Fibroblast of villous mesenchyme (primary cell): Measurements from ENCODE around the gene COL8A2. TPM values are rescaled to one million over a fixed set of nuclear protein-coding genes. Genes with fewer than 3 reads are reported as not detected.

Experiments used
- DNase-seq: peaks from one replicate; pipeline ENCODE4 v3.0.0-alpha.2; 2010; ENCODE audit warnings: low read depth
- H3K4me3 ChIP-seq: 2 replicates; pipeline ENCODE4 v1.5.1; 2011; ENCODE audit warnings: low read depth, mild to moderate bottlenecking, low read length
- total RNA-seq: library from RNA; depleted of rRNA; stranded (reverse); fragments of >200 nt; gene quantifications from 2 replicates; pipeline ENCODE4 v1.2.3, GENCODE V29; 2012
- TF ChIP-seq, protein P1 (sequence below): IDR thresholded peaks from 2 replicates; pipeline ENCODE4 v1.5.1; 2012; ENCODE audit warnings: low read depth, mild to moderate bottlenecking, low read length; ENCODE audit not compliant: insufficient read depth

Gene COL8A2
- total RNA-seq, 1 donor, result 4.7 TPM

DNA sequence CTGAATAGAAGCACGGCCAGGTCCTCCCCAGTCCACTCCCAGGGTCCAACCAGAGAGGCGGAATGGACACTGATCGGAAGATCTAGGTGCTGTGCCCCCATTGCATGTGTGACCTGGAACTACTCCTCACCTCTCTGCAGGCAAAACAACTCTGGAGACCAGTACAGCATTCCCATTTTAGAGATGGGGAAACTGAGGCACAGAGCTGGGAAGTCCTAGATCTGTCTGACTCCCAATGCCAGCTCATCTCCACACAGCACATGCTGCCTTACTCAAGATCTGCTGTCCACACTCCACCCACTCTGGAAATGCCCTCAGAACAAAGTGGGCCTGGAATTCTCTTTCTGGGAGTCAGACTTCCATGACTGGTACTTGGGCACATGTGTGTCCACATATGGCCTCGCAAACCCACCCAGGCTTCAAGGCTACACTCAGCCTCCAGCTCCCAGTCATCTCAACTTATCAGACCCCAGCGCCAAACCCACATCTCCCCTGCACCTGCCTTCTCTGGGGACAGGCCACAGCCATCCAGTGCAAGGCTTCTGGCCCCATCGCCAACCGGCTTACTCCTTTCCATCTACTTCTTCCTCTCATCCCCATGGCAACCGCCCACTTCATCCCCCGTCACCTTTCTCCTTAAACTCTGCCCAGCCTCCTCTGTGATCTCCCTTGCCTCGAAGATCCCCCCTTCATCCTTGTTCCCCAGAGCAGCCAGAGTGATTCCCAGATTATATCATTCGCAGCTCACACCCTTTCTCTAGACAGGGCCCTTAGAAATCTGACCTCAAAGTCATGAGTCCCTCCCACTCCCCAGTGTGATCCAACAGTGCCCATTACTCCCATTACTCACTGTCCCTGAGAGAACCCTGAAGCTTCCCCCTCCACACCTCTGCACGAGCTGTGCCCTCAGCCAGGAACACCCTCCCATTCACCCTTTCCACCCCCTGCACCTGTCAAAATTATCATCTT, 2.7 kb downstream of the COL8A2 start:
- TF ChIP-seq, protein P1, sequence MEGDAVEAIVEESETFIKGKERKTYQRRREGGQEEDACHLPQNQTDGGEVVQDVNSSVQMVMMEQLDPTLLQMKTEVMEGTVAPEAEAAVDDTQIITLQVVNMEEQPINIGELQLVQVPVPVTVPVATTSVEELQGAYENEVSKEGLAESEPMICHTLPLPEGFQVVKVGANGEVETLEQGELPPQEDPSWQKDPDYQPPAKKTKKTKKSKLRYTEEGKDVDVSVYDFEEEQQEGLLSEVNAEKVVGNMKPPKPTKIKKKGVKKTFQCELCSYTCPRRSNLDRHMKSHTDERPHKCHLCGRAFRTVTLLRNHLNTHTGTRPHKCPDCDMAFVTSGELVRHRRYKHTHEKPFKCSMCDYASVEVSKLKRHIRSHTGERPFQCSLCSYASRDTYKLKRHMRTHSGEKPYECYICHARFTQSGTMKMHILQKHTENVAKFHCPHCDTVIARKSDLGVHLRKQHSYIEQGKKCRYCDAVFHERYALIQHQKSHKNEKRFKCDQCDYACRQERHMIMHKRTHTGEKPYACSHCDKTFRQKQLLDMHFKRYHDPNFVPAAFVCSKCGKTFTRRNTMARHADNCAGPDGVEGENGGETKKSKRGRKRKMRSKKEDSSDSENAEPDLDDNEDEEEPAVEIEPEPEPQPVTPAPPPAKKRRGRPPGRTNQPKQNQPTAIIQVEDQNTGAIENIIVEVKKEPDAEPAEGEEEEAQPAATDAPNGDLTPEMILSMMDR, result no peak
- DNase-seq, result no peak

DNA sequence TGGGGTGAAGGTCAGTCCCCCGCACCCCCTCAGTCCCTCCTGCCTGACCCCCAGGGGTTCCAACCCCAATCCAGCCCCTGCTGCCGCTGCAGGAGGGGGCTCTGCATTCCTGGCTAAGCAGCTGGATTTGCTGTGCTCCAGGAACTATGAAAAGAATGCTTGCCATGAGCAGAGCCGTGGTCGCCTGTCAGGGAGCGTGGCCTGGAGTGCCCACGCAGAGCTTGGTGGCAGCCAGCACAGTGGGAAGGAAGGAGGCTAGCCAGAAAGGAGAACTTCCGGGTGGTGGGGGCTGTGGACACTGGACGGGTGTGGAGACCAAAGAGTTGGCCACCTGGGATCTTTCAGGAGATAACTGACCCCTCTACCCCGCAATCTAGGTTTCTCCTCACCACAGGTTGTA, 5.6 kb downstream of the COL8A2 start:
- TF ChIP-seq, protein P1, result no peak
- H3K4me3 ChIP-seq, result no peak overlapping the region
- DNase-seq, result no peak

More for the DNA sequence above, 2.7 kb downstream of the COL8A2 start:
- no peak overlapping the region for H3K4me3 ChIP-seq

DNA sequence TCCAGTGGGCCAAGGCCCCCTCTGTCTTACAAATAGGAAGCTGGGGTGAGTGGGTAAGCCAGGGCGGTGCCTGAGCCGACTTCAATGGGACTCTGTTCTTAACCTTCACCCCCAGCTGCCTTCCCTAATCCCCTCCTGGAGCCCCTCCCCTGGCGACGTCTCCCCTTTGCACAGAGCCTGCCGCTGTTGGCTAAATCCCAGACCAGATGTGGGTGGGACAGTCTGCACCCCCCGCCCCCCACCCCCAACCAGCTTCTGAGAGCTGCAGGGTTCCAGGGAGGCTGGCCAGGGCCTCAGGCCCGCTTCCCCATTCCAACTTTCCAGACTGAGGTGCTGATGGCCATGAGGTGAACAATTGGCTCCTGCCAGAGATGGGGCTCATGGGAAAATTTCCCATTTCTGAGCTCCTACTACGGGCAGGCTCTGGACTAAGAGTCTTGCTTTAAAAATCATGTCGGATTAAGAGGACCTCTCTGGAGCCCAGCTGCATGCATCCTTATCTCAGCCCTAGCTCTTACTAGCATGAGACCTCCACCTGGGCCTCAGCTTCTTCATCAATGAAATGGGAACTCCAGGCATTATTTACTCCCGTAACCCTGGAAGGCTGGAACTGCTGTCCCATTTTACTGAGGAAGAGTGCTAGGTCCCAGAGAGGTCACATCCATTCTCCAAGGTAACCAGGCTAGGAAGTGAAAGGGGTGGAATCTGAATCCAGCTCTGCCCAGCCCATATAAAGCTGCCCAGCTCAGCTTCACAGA, 6.4 kb downstream of the COL8A2 start:
- DNase-seq, result peak; percentile 42
- TF ChIP-seq, protein P1, result no peak
- H3K4me3 ChIP-seq, result no peak overlapping the region

DNA sequence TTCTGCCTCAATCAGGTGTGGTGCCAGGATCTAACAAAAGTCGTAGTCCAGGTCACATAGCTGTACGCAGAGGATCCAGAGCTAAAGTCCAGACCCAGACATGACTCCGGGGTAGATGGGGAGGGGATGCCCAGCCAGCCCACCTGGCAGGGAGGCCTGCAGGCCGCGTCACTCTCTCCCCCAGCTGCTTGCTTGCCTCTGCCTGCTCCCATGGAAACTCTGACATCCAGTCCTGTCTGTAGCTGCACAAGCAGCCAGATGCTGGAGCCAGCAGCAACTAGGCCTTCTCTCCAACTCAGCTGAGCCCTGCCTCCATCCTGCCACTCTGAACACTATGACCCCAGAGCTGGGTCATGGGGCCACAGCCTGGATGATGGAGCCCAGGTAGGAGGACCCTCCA, 8.1 kb downstream of the COL8A2 start:
- DNase-seq, result no peak
- TF ChIP-seq, protein P1, result no peak
- no peak overlapping the region for H3K4me3 ChIP-seq

DNA sequence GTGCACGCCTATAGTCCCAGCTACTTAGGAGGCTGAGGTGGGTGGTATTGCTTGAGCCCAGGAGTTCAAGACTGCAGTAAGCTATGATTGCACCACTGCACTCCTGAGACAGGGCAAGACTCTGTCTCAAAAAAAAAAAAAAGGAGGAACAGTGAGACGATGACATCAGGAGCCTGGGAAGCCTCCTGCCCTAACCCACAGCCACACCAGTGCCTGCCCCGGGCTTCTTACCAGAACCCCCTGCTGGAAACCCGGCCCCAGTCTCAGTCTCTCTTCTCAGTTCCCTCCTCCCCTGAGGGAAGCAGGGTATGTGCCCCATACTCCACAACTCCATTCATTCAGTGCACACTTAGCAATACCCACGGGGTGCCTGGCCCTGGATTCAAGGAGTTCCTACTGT, 9.1 kb downstream of the COL8A2 start:
- H3K4me3 ChIP-seq, result no peak overlapping the region
- TF ChIP-seq, protein P1, result no peak
- DNase-seq, result peak; percentile 71

DNA sequence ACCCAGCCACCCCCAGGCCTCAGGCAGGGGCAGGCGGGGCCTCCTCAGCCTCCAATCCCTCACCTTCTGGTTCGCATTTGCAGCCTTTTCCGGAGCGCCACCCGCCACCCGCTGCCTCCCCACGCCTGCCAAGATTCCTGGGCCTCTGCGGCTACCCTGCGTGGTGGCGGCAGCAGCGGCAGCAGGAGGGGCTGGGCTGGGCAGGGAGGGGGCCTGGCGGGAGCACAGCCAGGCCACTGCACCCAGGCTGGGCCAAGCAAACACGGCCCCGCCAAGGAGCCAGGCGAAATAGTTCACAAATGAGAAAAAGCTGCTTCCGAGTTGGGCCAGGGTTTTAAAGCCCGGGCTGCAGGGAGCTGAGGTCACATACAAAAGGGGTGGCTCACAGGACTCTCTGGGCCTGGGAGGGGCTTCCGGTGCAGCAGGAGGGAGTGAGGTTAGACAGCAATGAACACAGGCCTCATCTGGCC, 9.8 kb downstream of the COL8A2 start:
- H3K4me3 ChIP-seq, result no peak overlapping the region
- DNase-seq, result peak; percentile 60
- TF ChIP-seq, protein P1, result no peak
